HepG2 (cell line): ENCODE results near the gene CCDC158. TPM values are rescaled to one million over a fixed set of nuclear protein-coding genes. Genes with fewer than 3 reads are reported as not detected.
"Not testable (repeated sequence)": the region's sequence is repeated elsewhere in the genome, so short reads cannot be mapped to it uniquely, and the experiment has no call there.

ENCODE experiments used
- ATAC-seq: fragments of 200-7000 bp; cut with Tn5 transposase; 3 replicates; pipeline ENCODE4 v1.9.1; 2020; ENCODE audit warnings: mild to moderate bottlenecking, moderate library complexity
- BruUV-seq: library from RNA; stranded (reverse); fragments of 400-500 nt; replicated peaks from 2 replicates; lab custom pipeline; 2021; lab: Mats Ljungman, UMichigan
- CTCF ChIA-PET: fragments of 300-600 bp; formaldehyde crosslinking; extraction: SDS; loops from one replicate; lab custom pipeline; 2021; ENCODE audit warnings: low total read pairs, inconsistent platforms, low intra/inter-chr PET ratio; lab: Yijun Ruan, JAX
- POLR2A ChIA-PET: fragments of 350-600 bp; sonication (Branson Sonifier 250); formaldehyde crosslinking; loops from one replicate; lab custom pipeline; 2020; ENCODE audit warnings: antibody characterized with exemption, inconsistent platforms; lab: Yijun Ruan, JAX
- DNase-seq: peaks from one replicate; pipeline ENCODE4 v3.0.0-alpha.2; 2015; ENCODE audit warnings: low spot score
- FAIRE-seq: peaks from 3 replicates; lab custom pipeline; 2011; peaks lifted over from hg19 to GRCh38; lab: Jason Lieb, UNC
- H2AFZ ChIP-seq: one replicate; pipeline ENCODE4 v1.6.1; 2011; ENCODE audit warnings: low read length, inconsistent platforms
- H3K27ac ChIP-seq: fragments of 300-600 bp; 3 replicates; pipeline ENCODE4 v1.8.0; 2011; ENCODE audit warnings: mixed run types, mild to moderate bottlenecking, mixed read lengths, low read length, inconsistent platforms; ENCODE audit not compliant: insufficient read depth; ENCODE audit errors: extremely low read length
- H3K27me3 ChIP-seq, 2 experiments: fragments of 200-600 bp in 1 of 2; 2 replicates in 1 of 2; 3 replicates in 1 of 2; pipeline versions ENCODE4 v1.6.0 to v1.8.0; 2011; ENCODE audit warnings: low read length in 2 of 2, mild to moderate bottlenecking in 2 of 2, moderate library complexity in 2 of 2, inconsistent platforms in 1 of 2; ENCODE audit not compliant: insufficient read depth in 2 of 2, control insufficient read depth in 1 of 2
- H3K36me3 ChIP-seq, 2 experiments: fragments of 200-600 bp in 1 of 2; replicated peaks in 1 of 2; 2 replicates in 1 of 2; 3 replicates in 1 of 2; pipeline versions ENCODE4 v1.5.1 to v1.8.0; 2011; ENCODE audit warnings: low read length in 2 of 2, inconsistent platforms in 1 of 2; ENCODE audit not compliant: insufficient read depth in 2 of 2, control insufficient read depth in 1 of 2
- H3K4me1 ChIP-seq: 2 replicates; pipeline ENCODE4 v1.5.1; 2012; ENCODE audit warnings: low read length, inconsistent platforms; ENCODE audit not compliant: insufficient read depth
- H3K4me2 ChIP-seq: 2 replicates; pipeline ENCODE4 v1.6.0; 2011; ENCODE audit warnings: low read depth, low read length, inconsistent platforms
- H3K4me3 ChIP-seq, 3 experiments: fragments of 200-600 bp in 1 of 3; sonication (generic), shearing (Covaris generic) in 1 of 3; replicated peaks in 1 of 3; 2 replicates each; pipeline ENCODE4 v1.5.1; 2011 to 2016; ENCODE audit warnings: low read length in 3 of 3, inconsistent platforms in 2 of 3, low read depth in 2 of 3, mild to moderate bottlenecking in 2 of 3, control low read depth in 1 of 3, mixed read lengths in 1 of 3; ENCODE audit not compliant: insufficient read depth in 1 of 3
- H3K79me2 ChIP-seq: one replicate; pipeline ENCODE4 v1.6.1; 2011; ENCODE audit warnings: low read length, inconsistent platforms; ENCODE audit not compliant: insufficient read depth
- H3K9ac ChIP-seq: 2 replicates; pipeline ENCODE4 v1.6.0; 2011; ENCODE audit warnings: mild to moderate bottlenecking, low read depth, low read length, inconsistent platforms; ENCODE audit not compliant: insufficient read depth
- H3K9me3 ChIP-seq: 2 replicates; pipeline ENCODE4 v1.5.1; 2012; ENCODE audit warnings: mild to moderate bottlenecking, low read length
- H4K20me1 ChIP-seq: 2 replicates; pipeline ENCODE4 v1.6.0; 2011; ENCODE audit warnings: inconsistent platforms, mild to moderate bottlenecking, low read length, moderate library complexity; ENCODE audit not compliant: insufficient read depth
- GATAD1 ChIP-seq: IDR thresholded peaks from 2 replicates; pipeline ENCODE4 v1.6.1; 2016; ENCODE audit warnings: missing genetic modification reagents, missing compliant biosample characterization
- NFKBIZ ChIP-seq: IDR thresholded peaks from 2 replicates; pipeline ENCODE4 v1.6.1; 2018; ENCODE audit warnings: missing genetic modification reagents, missing compliant biosample characterization
- TFE3 ChIP-seq: IDR thresholded peaks from 2 replicates; pipeline ENCODE4 v1.6.1; 2016
- ZBTB38 ChIP-seq: sonication (generic); formaldehyde crosslinking; IDR thresholded peaks from 2 replicates; pipeline ENCODE4 v1.5.1; 2020; ENCODE audit warnings: mild to moderate bottlenecking, missing genetic modification reagents
- ZNF138 ChIP-seq: sonication (generic); formaldehyde crosslinking; IDR thresholded peaks from 2 replicates; pipeline ENCODE4 v1.5.0; 2020; ENCODE audit warnings: mild to moderate bottlenecking, low read depth, missing genetic modification reagents
- ZNF800 ChIP-seq: sonication (generic); formaldehyde crosslinking; IDR thresholded peaks from 2 replicates; pipeline ENCODE4 v1.4.0; 2020; ENCODE audit warnings: missing genetic modification reagents
- in situ Hi-C: cut with HindIII; loops from 2 replicates; pipeline ENCODE4 v1.10.0; 2017; ENCODE audit warnings: low pct_unique_long_range_greater_than_20kb; ENCODE audit not compliant: extremely low pct_ligation_motif_present
- intact Hi-C: fragments of 100-400 bp; cut with micrococcal nuclease; formaldehyde crosslinking; loops from one replicate; pipeline ENCODE4 v1.10.0; 2022; ENCODE audit not compliant: unreplicated experiment
- polyA plus RNA-seq, 8 experiments: library from polyadenylated mRNA; depleted of rRNA in 3 of 8; stranded (reverse) in 7 of 8; unstranded in 1 of 8; fragments of >200 nt; fragmentation: Illumina TruSeq in 4 of 8; extraction: Trizol in 4 of 8; gene quantifications; 2 replicates each; pipeline versions ENCODE4 v1.2.1 to v1.2.3, GENCODE V29; 2011 to 2016; ENCODE audit warnings: low read depth in 4 of 8, missing spikeins in 1 of 8, mixed read lengths in 1 of 8; ENCODE audit not compliant: insufficient read depth in 1 of 8
- total RNA-seq, 5 experiments: library from RNA; depleted of rRNA; stranded (reverse); fragments of >200 nt; fragmentation: Illumina TruSeq; extraction: Trizol; gene quantifications; 2 replicates each; pipeline ENCODE4 v1.2.3, GENCODE V29; 2016; ENCODE audit warnings: low read depth in 1 of 5

CCDC158 gene
- total and polyA plus RNA-seq, 2 of the 13 experiments (the other 11 are each of a cell fraction or from before 2014, with no cell fraction given) = not detected

GRCh38 chr4:76361689-76362412, 59.1 kb downstream of the CCDC158 start (continued):
- TF ChIP-seq TFE3 (CRISPR knock-in tag) = no peak
- TF ChIP-seq GATAD1 = no peak
- TF ChIP-seq ZNF800 (CRISPR knock-in tag) = no peak
- no peak for TF ChIP-seq NFKBIZ
- TF ChIP-seq ZBTB38 (CRISPR knock-in tag) = no peak
- TF ChIP-seq ZNF138 (CRISPR knock-in tag) = no peak
- TF ChIP-seq, all 625 proteins: peak for 0

GRCh38 chr4:76359881-76360466, 61.0 kb downstream of the CCDC158 start:
- H3K27ac ChIP-seq, H3K4me1 ChIP-seq, CTCF ChIA-PET, FAIRE-seq, H3K4me2 ChIP-seq, H3K9ac ChIP-seq, H3K4me3 ChIP-seq, DNase-seq, H3K36me3 ChIP-seq, H2AFZ ChIP-seq, in situ Hi-C loops, ATAC-seq, H3K79me2 ChIP-seq, H3K9me3 ChIP-seq, BruUV-seq, intact Hi-C loops, POLR2A ChIA-PET, H3K27me3 ChIP-seq, H4K20me1 ChIP-seq: not testable (repeated sequence)
